WTC11 (cell line): Measurements from ENCODE around the gene ATN1. TPM values are rescaled to one million over a fixed set of nuclear protein-coding genes. Genes with fewer than 3 reads are reported as not detected.

Source experiments
- ATAC-seq: fragments of 200-7000 bp; cut with Tn5 transposase; 2 replicates; pipeline ENCODE4 v1.10.0; 2021; ENCODE audit warnings: mild to moderate bottlenecking, moderate library complexity
- Bru-seq: library from RNA; stranded (reverse); fragments of 400-500 nt; gene quantifications from one replicate; lab custom pipeline; 2021; lab: Mats Ljungman, UMichigan
- CTCF ChIA-PET: fragments of 300-600 bp; sonication (Branson Sonifier 250); formaldehyde crosslinking; loops from one replicate; lab custom pipeline; 2021; ENCODE audit warnings: antibody characterized with exemption; lab: Charles Lee
- POLR2A ChIA-PET: fragments of 350-600 bp; sonication (Branson Sonifier 250); formaldehyde crosslinking; loops from one replicate; lab custom pipeline; 2021; ENCODE audit warnings: antibody characterized with exemption; lab: Charles Lee
- DNase-seq: peaks from one replicate; pipeline ENCODE4 v3.0.0; 2021; ENCODE audit warnings: low spot score
- H3K27ac Mint-ChIP-seq: 2 replicates; pipeline ENCODE4 v1.8.0; 2021; ENCODE audit warnings: mixed read lengths
- H3K27me3 Mint-ChIP-seq: 2 replicates; pipeline ENCODE4 v1.8.0; 2021; ENCODE audit warnings: low read depth, mild to moderate bottlenecking, moderate library complexity, mixed read lengths
- H3K36me3 Mint-ChIP-seq: 2 replicates; pipeline ENCODE4 v1.8.0; 2021; ENCODE audit warnings: mixed read lengths
- H3K4me1 Mint-ChIP-seq: 2 replicates; pipeline ENCODE4 v1.8.0; 2022; ENCODE audit warnings: mixed read lengths
- H3K4me3 Mint-ChIP-seq: 2 replicates; pipeline ENCODE4 v1.8.0; 2021; ENCODE audit warnings: mild to moderate bottlenecking, moderate library complexity, mixed read lengths
- H3K9me3 Mint-ChIP-seq: 2 replicates; pipeline ENCODE4 v1.8.0; 2021; ENCODE audit warnings: mixed read lengths
- CDX4 ChIP-seq: fragments of 250-450 bp; sonication (Bioruptor Pico); IDR thresholded peaks from 2 replicates; pipeline ENCODE4 v1.9.0; 2021; ENCODE audit warnings: moderate library complexity, mild to moderate bottlenecking, inconsistent platforms, borderline replicate concordance
- ELF4 ChIP-seq: sonication (generic); formaldehyde crosslinking; IDR thresholded peaks from 2 replicates; pipeline ENCODE4 v1.8.1; 2022; ENCODE audit warnings: low read depth, mild to moderate bottlenecking, moderate library complexity, missing genetic modification reagents
- ESRRA ChIP-seq: sonication (generic); formaldehyde crosslinking; IDR thresholded peaks from 2 replicates; pipeline ENCODE4 v1.8.1; 2022; ENCODE audit warnings: mild to moderate bottlenecking, missing genetic modification reagents, borderline replicate concordance
- FOXK1 ChIP-seq: sonication (generic); formaldehyde crosslinking; IDR thresholded peaks from 2 replicates; pipeline ENCODE4 v1.8.0; 2022; ENCODE audit warnings: mild to moderate bottlenecking, moderate library complexity, missing genetic modification reagents
- GTF2I ChIP-seq: fragments of 250-450 bp; sonication (Bioruptor Pico); conservative IDR thresholded peaks from 2 replicates; pipeline ENCODE4 v1.4.0; 2021; ENCODE audit warnings: mild to moderate bottlenecking
- JUN ChIP-seq: sonication (generic); formaldehyde crosslinking; IDR thresholded peaks from 2 replicates; pipeline ENCODE4 v1.8.0; 2023; ENCODE audit warnings: mild to moderate bottlenecking, missing genetic modification reagents
- KAT7 ChIP-seq: sonication (generic); formaldehyde crosslinking; IDR thresholded peaks from 2 replicates; pipeline ENCODE4 v1.8.1; 2023; ENCODE audit warnings: missing genetic modification reagents, mild to moderate bottlenecking, borderline replicate concordance
- NFATC4 ChIP-seq: fragments of 250-450 bp; sonication (Bioruptor Pico); IDR thresholded peaks from 2 replicates; pipeline ENCODE4 v1.9.0; 2021; ENCODE audit warnings: mild to moderate bottlenecking
- NR2C2 ChIP-seq: sonication (generic); formaldehyde crosslinking; IDR thresholded peaks from 2 replicates; pipeline ENCODE4 v1.8.0; 2022; ENCODE audit warnings: mild to moderate bottlenecking, missing genetic modification reagents
- RORB ChIP-seq: fragments of 250-450 bp; sonication (Bioruptor Pico); IDR thresholded peaks from 2 replicates; pipeline ENCODE4 v1.9.0; 2021; ENCODE audit warnings: mild to moderate bottlenecking
- SMAD3 ChIP-seq: sonication (generic); formaldehyde crosslinking; IDR thresholded peaks from 2 replicates; pipeline ENCODE4 v1.8.0; 2022; ENCODE audit warnings: missing genetic modification reagents, mild to moderate bottlenecking, borderline replicate concordance
- TEAD4 ChIP-seq: sonication (generic); formaldehyde crosslinking; IDR thresholded peaks from 2 replicates; pipeline ENCODE4 v1.8.0; 2022; ENCODE audit warnings: mild to moderate bottlenecking, missing genetic modification reagents
- ZNF138 ChIP-seq: sonication (generic); formaldehyde crosslinking; conservative IDR thresholded peaks from 2 replicates; pipeline ENCODE4 v1.8.1; 2022; ENCODE audit warnings: mild to moderate bottlenecking, moderate library complexity, missing genetic modification reagents
- ZNF263 ChIP-seq: sonication (generic); formaldehyde crosslinking; IDR thresholded peaks from 2 replicates; pipeline ENCODE4 v1.8.1; 2022; ENCODE audit warnings: low read depth, mild to moderate bottlenecking, moderate library complexity, missing genetic modification reagents
- ZNF396 ChIP-seq: fragments of 250-450 bp; sonication (Bioruptor Pico); IDR thresholded peaks from 2 replicates; pipeline ENCODE4 v1.8.0; 2021; ENCODE audit warnings: mild to moderate bottlenecking, moderate library complexity, borderline replicate concordance
- ZNF512 ChIP-seq: sonication (generic); formaldehyde crosslinking; IDR thresholded peaks from 2 replicates; pipeline ENCODE4 v1.8.1; 2022; ENCODE audit warnings: missing genetic modification reagents, borderline replicate concordance
- ZNF532 ChIP-seq: fragments of 250-450 bp; sonication (Bioruptor Pico); IDR thresholded peaks from 2 replicates; pipeline ENCODE4 v1.9.0; 2021; ENCODE audit warnings: mild to moderate bottlenecking, borderline replicate concordance
- ZNF671 ChIP-seq: fragments of 250-450 bp; sonication (Bioruptor Pico); IDR thresholded peaks from 2 replicates; pipeline ENCODE4 v1.8.0; 2021; ENCODE audit warnings: mild to moderate bottlenecking
- long read RNA-seq, 3 experiments: library from RNA in 1 of 3; library from capped mRNA in 1 of 3; library from polyadenylated mRNA in 1 of 3; unstranded in 2 of 3; stranded (forward) in 1 of 3; transcript quantifications; one replicate each; pipeline ENCODE4 v2.0.0, GENCODE V29; 2021
- total RNA-seq: library from RNA; stranded (reverse); gene quantifications from 3 replicates; pipeline ENCODE4 v1.2.3, GENCODE V29; 2021
- TF ChIP-seq, protein P1 (sequence below): sonication (generic); formaldehyde crosslinking; IDR thresholded peaks from 2 replicates; pipeline ENCODE4 v1.8.1; 2023; ENCODE audit warnings: mild to moderate bottlenecking, missing genetic modification reagents
- TF ChIP-seq, protein P2 (sequence below): fragments of 250-450 bp; sonication (Bioruptor Pico); IDR thresholded peaks from 2 replicates; pipeline ENCODE4 v1.8.0; 2021; ENCODE audit warnings: mild to moderate bottlenecking
- TF ChIP-seq, protein P3 (sequence below): sonication (generic); formaldehyde crosslinking; conservative IDR thresholded peaks from 2 replicates; pipeline ENCODE4 v1.8.1; 2023; ENCODE audit warnings: mild to moderate bottlenecking, low read depth, missing genetic modification reagents, moderate library complexity

Gene ATN1
- total RNA-seq = 80.0 to 87.1 TPM (median 80.5 TPM) in 3 replicates
- Bru-seq, nascent RNA = percentile 66 among the genes with signal in this experiment
- long read RNA-seq, experiment 1, full-length matches to known transcripts = 6 of 71 reads
- long read RNA-seq, experiment 1, partial matches to known transcripts = 55 of 71 reads
- long read RNA-seq, experiment 1, other reads (novel, unspliced or antisense) = 10 of 71 reads
- long read RNA-seq, experiment 2, full-length matches to known transcripts = 1 of 78 reads
- long read RNA-seq, experiment 2, partial matches to known transcripts = 60 of 78 reads
- long read RNA-seq, experiment 2, other reads (novel, unspliced or antisense) = 17 of 78 reads
- long read RNA-seq, experiment 3, partial matches to known transcripts = 6 of 7 reads
- long read RNA-seq, experiment 3, other reads (novel, unspliced or antisense) = 1 of 7 reads

DNA sequence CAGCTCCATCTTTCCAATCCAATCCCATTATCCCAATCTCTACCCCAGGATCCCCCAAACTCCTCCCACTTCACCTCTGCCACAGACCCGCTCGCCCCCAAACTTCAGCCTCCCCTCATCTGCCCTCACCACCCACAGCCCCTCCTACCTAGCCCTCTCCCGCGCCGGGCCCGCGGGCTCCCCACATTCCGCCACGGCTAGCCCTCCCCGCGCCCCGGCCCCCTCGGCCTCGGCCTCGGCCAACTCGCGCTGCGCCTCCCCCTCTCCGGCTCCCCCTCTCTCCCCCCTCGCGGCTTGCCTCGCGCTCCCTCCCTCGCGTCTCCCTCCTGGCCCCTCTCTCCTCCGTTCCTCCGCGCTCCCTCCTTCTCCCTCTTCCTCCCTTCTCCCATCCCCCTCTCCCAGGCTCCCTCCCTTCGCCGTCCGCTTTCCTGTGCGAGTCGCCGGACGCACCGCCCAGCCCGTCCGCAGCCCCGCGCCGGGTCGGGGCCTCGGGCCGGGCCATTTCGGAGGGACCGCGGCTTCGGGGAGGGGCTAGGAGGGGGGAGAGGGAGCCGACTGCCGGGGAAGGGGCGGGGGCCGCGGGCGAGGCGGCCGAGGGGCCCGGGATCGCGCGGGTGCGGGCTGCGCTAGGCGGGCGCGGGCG is at the start of gene ATN1:
Gene ATN1, plus strand, starts transcription at position 581 of the 643 bp plus-strand sequence. CDS start 6,043 bp downstream, outside the sequence.
- Mint-ChIP-seq H3K27me3 (no peaks in the 10 kb centered on the region), H3K4me1 (peaks cover 58% of the 10 kb centered on the region), H3K4me3 (peak within 1 kb of the TSS; percentile 94), H3K27ac (peak within 1 kb of the TSS; percentile 98), H3K9me3 (no peaks in the 10 kb centered on the region), H3K36me3 (peaks cover 10% of the 10 kb centered on the region)
- peak; percentile 86 for DNase-seq
- POLR2A ChIA-PET = interaction anchor here (2.0 to 3.9 kb wide), 6 partner anchors 11 to 59 kb away, joined by 7 to 66 read pairs (median 20); partner anchors contain the start of genes C12orf57, ENO2 and RNU7-1
- peak; percentile 19 for ATAC-seq
- CTCF ChIA-PET = interaction anchor here (0.9 to 7.0 kb wide), 10 partner anchors 9 to 60 kb away, joined by 3 to 93 read pairs (median 33); partner anchors contain the start of genes C12orf57, RNU7-1, SPSB2 and TPI1
- TF ChIP-seq TEAD4 (CRISPR knock-in tag) (no peak), ZNF396 (CRISPR knock-in tag) (no peak), SMAD3 (CRISPR knock-in tag) (no peak), ZNF532 (CRISPR knock-in tag) (no peak), ELF4 (no peak), ZNF263 (CRISPR knock-in tag) (no peak), RORB (no peak), ESRRA (CRISPR knock-in tag) (no peak), NFATC4 (no peak), ZNF512 (CRISPR knock-in tag) (no peak), GTF2I (CRISPR knock-in tag) (no peak), JUN (CRISPR knock-in tag) (no peak), CDX4 (CRISPR knock-in tag) (no peak), NR2C2 (CRISPR knock-in tag) (no peak), KAT7 (CRISPR knock-in tag) (peak; percentile 98; the same call in 1 of the 2 replicates), ZNF671 (CRISPR knock-in tag) (no peak), FOXK1 (CRISPR knock-in tag) (peak; percentile 75; the same call in 1 of the 2 replicates), ZNF138 (CRISPR knock-in tag) (no peak)
- TF ChIP-seq, protein P1, sequence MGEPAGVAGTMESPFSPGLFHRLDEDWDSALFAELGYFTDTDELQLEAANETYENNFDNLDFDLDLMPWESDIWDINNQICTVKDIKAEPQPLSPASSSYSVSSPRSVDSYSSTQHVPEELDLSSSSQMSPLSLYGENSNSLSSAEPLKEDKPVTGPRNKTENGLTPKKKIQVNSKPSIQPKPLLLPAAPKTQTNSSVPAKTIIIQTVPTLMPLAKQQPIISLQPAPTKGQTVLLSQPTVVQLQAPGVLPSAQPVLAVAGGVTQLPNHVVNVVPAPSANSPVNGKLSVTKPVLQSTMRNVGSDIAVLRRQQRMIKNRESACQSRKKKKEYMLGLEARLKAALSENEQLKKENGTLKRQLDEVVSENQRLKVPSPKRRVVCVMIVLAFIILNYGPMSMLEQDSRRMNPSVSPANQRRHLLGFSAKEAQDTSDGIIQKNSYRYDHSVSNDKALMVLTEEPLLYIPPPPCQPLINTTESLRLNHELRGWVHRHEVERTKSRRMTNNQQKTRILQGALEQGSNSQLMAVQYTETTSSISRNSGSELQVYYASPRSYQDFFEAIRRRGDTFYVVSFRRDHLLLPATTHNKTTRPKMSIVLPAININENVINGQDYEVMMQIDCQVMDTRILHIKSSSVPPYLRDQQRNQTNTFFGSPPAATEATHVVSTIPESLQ = no peak
- TF ChIP-seq, protein P2, sequence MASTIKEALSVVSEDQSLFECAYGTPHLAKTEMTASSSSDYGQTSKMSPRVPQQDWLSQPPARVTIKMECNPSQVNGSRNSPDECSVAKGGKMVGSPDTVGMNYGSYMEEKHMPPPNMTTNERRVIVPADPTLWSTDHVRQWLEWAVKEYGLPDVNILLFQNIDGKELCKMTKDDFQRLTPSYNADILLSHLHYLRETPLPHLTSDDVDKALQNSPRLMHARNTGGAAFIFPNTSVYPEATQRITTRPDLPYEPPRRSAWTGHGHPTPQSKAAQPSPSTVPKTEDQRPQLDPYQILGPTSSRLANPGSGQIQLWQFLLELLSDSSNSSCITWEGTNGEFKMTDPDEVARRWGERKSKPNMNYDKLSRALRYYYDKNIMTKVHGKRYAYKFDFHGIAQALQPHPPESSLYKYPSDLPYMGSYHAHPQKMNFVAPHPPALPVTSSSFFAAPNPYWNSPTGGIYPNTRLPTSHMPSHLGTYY (CRISPR knock-in tag) = no peak
- TF ChIP-seq, protein P3, sequence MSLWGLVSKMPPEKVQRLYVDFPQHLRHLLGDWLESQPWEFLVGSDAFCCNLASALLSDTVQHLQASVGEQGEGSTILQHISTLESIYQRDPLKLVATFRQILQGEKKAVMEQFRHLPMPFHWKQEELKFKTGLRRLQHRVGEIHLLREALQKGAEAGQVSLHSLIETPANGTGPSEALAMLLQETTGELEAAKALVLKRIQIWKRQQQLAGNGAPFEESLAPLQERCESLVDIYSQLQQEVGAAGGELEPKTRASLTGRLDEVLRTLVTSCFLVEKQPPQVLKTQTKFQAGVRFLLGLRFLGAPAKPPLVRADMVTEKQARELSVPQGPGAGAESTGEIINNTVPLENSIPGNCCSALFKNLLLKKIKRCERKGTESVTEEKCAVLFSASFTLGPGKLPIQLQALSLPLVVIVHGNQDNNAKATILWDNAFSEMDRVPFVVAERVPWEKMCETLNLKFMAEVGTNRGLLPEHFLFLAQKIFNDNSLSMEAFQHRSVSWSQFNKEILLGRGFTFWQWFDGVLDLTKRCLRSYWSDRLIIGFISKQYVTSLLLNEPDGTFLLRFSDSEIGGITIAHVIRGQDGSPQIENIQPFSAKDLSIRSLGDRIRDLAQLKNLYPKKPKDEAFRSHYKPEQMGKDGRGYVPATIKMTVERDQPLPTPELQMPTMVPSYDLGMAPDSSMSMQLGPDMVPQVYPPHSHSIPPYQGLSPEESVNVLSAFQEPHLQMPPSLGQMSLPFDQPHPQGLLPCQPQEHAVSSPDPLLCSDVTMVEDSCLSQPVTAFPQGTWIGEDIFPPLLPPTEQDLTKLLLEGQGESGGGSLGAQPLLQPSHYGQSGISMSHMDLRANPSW (CRISPR knock-in tag) = no peak
